ENCODE data around the gene RAD51B.

- TF ChIP-seq POLR2A (IDR thresholded peaks at IDR 0.05; ENCODE audit: insufficient read depth in 1 of 2, low read depth in 2 of 2, low read length in 2 of 2) (no peak), CHD4 (IDR thresholded peaks at IDR 0.05; ENCODE audit: borderline replicate concordance, low read length) (no peak), CTCF (CRISPR knock-in tag; IDR thresholded peaks at IDR 0.05) (no peak), ZNF513 (CRISPR knock-in tag; conservative IDR thresholded peaks at IDR 0.05) (no peak), RERE (CRISPR knock-in tag; IDR thresholded peaks at IDR 0.05; ENCODE audit: low read depth) (no peak), ZBTB49 (CRISPR knock-in tag; IDR thresholded peaks at IDR 0.05; ENCODE audit: borderline replicate concordance) (no peak), ZNF280B (CRISPR knock-in tag; IDR thresholded peaks at IDR 0.05; ENCODE audit: borderline replicate concordance) (no peak), PAX8 (CRISPR knock-in tag; IDR thresholded peaks at IDR 0.05; ENCODE audit: borderline replicate concordance) (no peak), STAT5B (CRISPR knock-in tag; IDR thresholded peaks at IDR 0.05) (no peak)
These were observed 756.5 kb downstream of the RAD51B start for GRCh38 chr14:68576031-68576430.

Measured in HepG2 (cell line).